GM12878 (cell line): ENCODE results near the gene FBXO3. TPM values are rescaled to one million over a fixed set of nuclear protein-coding genes. Genes with fewer than 3 reads are reported as not detected.
"Not testable (repeated sequence)": the region's sequence is repeated elsewhere in the genome, so short reads cannot be mapped to it uniquely, and the experiment has no call there.

ENCODE experiments used
- ATAC-seq: fragments of 200-7000 bp; cut with Tn5 transposase; 3 replicates; pipeline ENCODE4 v1.9.1; 2020; ENCODE audit warnings: mild to moderate bottlenecking, moderate library complexity
- BruUV-seq: library from RNA; stranded (reverse); fragments of 400-500 nt; replicated peaks from 2 replicates; lab custom pipeline; 2021; lab: Mats Ljungman, UMichigan
- CTCF ChIA-PET: fragments of 300-600 bp; sonication (Branson Sonifier 250); formaldehyde crosslinking; extraction: SDS; loops from one replicate; lab custom pipeline; 2021; ENCODE audit warnings: inconsistent platforms; lab: Yijun Ruan, JAX
- POLR2A ChIA-PET: fragments of 350-600 bp; formaldehyde crosslinking; extraction: SDS; loops from one replicate; lab custom pipeline; 2021; ENCODE audit warnings: inconsistent platforms; lab: Charles Lee
- RAD21 ChIA-PET: fragments of 300-600 bp; sonication (Branson Sonifier 250); formaldehyde crosslinking; loops from one replicate; lab custom pipeline; 2023; ENCODE audit warnings: antibody characterized with exemption; ENCODE audit not compliant: unreplicated experiment; lab: Charles Lee
- SMC1A ChIA-PET: fragments of 300-600 bp; sonication (Branson Sonifier 250); formaldehyde crosslinking; loops from one replicate; lab custom pipeline; 2023; ENCODE audit not compliant: unreplicated experiment, uncharacterized antibody; lab: Charles Lee
- DNase-seq: peaks from one replicate; pipeline ENCODE4 v3.0.0-alpha.2; 2011; ENCODE audit warnings: low read depth, low spot score
- FAIRE-seq: peaks from 3 replicates; lab custom pipeline; 2011; peaks lifted over from hg19 to GRCh38; lab: Jason Lieb, UNC
- H2AFZ ChIP-seq: 2 replicates; pipeline ENCODE4 v1.6.0; 2011; ENCODE audit warnings: low read depth, low read length, control low read depth; ENCODE audit not compliant: control insufficient read depth
- H3K27ac ChIP-seq: 2 replicates; pipeline ENCODE4 v1.5.1; 2011; ENCODE audit warnings: control low read depth; ENCODE audit not compliant: control insufficient read depth, insufficient read depth
- H3K27me3 ChIP-seq, 2 experiments: replicated peaks in 1 of 2; 2 replicates each; pipeline versions ENCODE4 v1.6.0 to v1.6.1; 2011; ENCODE audit warnings: low read length in 1 of 2; ENCODE audit not compliant: control insufficient read depth in 2 of 2, insufficient read depth in 2 of 2
- H3K36me3 ChIP-seq, 2 experiments: 2 replicates each; pipeline ENCODE4 v1.5.1; 2011; ENCODE audit warnings: low read length in 1 of 2; ENCODE audit not compliant: control insufficient read depth in 2 of 2, insufficient read depth in 2 of 2
- H3K4me1 ChIP-seq: 2 replicates; pipeline ENCODE4 v1.6.1; 2011; ENCODE audit warnings: mild to moderate bottlenecking, low read length, moderate library complexity, mixed read lengths; ENCODE audit not compliant: control insufficient read depth, insufficient read depth
- H3K4me2 ChIP-seq: 2 replicates; pipeline ENCODE4 v1.6.0; 2011; ENCODE audit warnings: control low read depth; ENCODE audit not compliant: control insufficient read depth, insufficient read depth
- H3K4me3 ChIP-seq: fragments of 200-600 bp; sonication (generic); 2 replicates; pipeline ENCODE4 v1.5.1; 2016
- H3K79me2 ChIP-seq: 2 replicates; pipeline ENCODE4 v1.6.0; 2011; ENCODE audit warnings: low read length; ENCODE audit not compliant: control insufficient read depth, insufficient read depth
- H3K9ac ChIP-seq: 2 replicates; pipeline ENCODE4 v1.8.0; 2011; ENCODE audit warnings: low read length, control low read depth, mixed read lengths; ENCODE audit not compliant: control insufficient read depth, insufficient read depth
- H3K9me3 ChIP-seq: replicated peaks from 3 replicates; pipeline ENCODE4 v1.5.1; 2011; ENCODE audit warnings: mild to moderate bottlenecking, low read length; ENCODE audit not compliant: control insufficient read depth, insufficient read depth
- H4K20me1 ChIP-seq: 2 replicates; pipeline ENCODE4 v1.6.0; 2011; ENCODE audit not compliant: control insufficient read depth, insufficient read depth
- KAT2A ChIP-seq: conservative IDR thresholded peaks from 2 replicates; pipeline ENCODE4 v1.6.1; 2011; ENCODE audit warnings: low read depth, low read length; ENCODE audit not compliant: control insufficient read depth
- MTA3 ChIP-seq: IDR thresholded peaks from 2 replicates; pipeline ENCODE4 v1.6.1; 2012; ENCODE audit warnings: low read length, inconsistent platforms, borderline replicate concordance
- MYB ChIP-seq: fragments of 150-350 bp; IDR thresholded peaks from 2 replicates; pipeline ENCODE4 v1.6.1; 2014; ENCODE audit warnings: mild to moderate bottlenecking, low read depth, low read length, borderline replicate concordance
- POLR2A ChIP-seq: IDR thresholded peaks from 2 replicates; pipeline ENCODE4 v1.6.1; 2011; ENCODE audit warnings: low read depth, mild to moderate bottlenecking, low read length
- RB1 ChIP-seq: fragments of 450-650 bp; formaldehyde crosslinking; IDR thresholded peaks from 2 replicates; pipeline ENCODE4 v1.6.1; 2017; ENCODE audit warnings: mild to moderate bottlenecking, borderline replicate concordance
- SREBF2 ChIP-seq: IDR thresholded peaks from 2 replicates; pipeline ENCODE4 v1.6.1; 2012; ENCODE audit warnings: mild to moderate bottlenecking, low read length
- WGBS: methylation state at CpG from one replicate; pipeline ENCODE4 v1.1.6; 2016; ENCODE audit warnings: low lambda C conversion rate; ENCODE audit not compliant: insufficient replicate concordance, insufficient coverage; ENCODE audit errors: missing lambda C conversion rate; 5-methylcytosine and 5-hydroxymethylcytosine counted together
- in situ Hi-C: fragments of 300-500 bp; cut with MboI; formaldehyde crosslinking; loops from 9 replicates; pipeline ENCODE4 v1.14.3; 2018; ENCODE audit warnings: mixed read lengths
- intact Hi-C: fragments of 100-400 bp; cut with micrococcal nuclease; formaldehyde crosslinking; loops from one replicate; pipeline ENCODE4 v1.14.2; 2022; ENCODE audit not compliant: unreplicated experiment
- polyA plus RNA-seq, 11 experiments: library from polyadenylated mRNA; depleted of rRNA in 4 of 11; unstranded in 6 of 11; stranded (reverse) in 5 of 11; fragments of >200 nt; fragmentation: Nextera tagmentation in 4 of 11; fragmentation: Illumina TruSeq in 1 of 11; extraction: Ambion mirVana in 4 of 11; extraction: Trizol in 1 of 11; gene quantifications; 1 replicate in 1 of 11; 2 replicates in 10 of 11; pipeline versions ENCODE4 v1.2.1 to v1.2.3, GENCODE V29; 2011 to 2016; ENCODE audit warnings: inconsistent platforms in 2 of 11, missing spikeins in 2 of 11, low read depth in 1 of 11
- total RNA-seq, 4 experiments: library from RNA; depleted of rRNA in 3 of 4; stranded (reverse); fragments of >200 nt in 3 of 4; fragmentation: Illumina TruSeq in 1 of 4; extraction: Trizol in 1 of 4; gene quantifications; 2 replicates each; pipeline versions ENCODE4 v1.2.1 to v1.2.3, GENCODE V29; 2013 to 2021
- TF ChIP-seq, protein P1 (sequence below): fragments of 450-650 bp; formaldehyde crosslinking; IDR thresholded peaks from 2 replicates; pipeline ENCODE4 v1.5.0; 2022; ENCODE audit warnings: mild to moderate bottlenecking, missing genetic modification characterization

FBXO3 gene
- total and polyA plus RNA-seq, 10 of the 15 experiments (the other 5 are each of a cell fraction or from before 2014, with no cell fraction given): 8.9 to 33.4 (median 13.8) TPM

DNA sequence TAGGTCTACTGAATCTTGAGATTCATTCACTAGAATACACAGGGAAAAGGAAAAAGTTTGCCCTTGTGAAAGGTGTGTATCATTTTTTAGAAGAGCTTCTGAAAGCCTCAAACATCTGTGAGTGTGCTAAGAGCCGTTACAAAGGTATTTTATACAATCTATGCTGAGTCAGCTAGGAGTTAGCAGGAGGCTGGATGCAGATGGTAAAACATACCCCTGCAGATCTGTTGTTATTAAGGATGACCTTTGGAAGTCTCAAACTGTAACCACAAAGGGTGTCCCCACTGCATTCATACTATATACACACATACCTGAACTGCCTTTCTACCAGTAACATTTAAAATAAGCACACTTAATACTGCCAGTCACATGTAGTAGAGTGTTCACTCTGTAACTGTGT lies 65.3 kb downstream of the FBXO3 start:
- H3K9me3 ChIP-seq: no peaks in the 10 kb centered on the region
- no TSS peak for BruUV-seq
- in situ Hi-C loops: no loop called here
- no peak for FAIRE-seq
- TF ChIP-seq SREBF2: no peak
- no peak for TF ChIP-seq MYB
- no peak for TF ChIP-seq MTA3
- TF ChIP-seq, protein P1, sequence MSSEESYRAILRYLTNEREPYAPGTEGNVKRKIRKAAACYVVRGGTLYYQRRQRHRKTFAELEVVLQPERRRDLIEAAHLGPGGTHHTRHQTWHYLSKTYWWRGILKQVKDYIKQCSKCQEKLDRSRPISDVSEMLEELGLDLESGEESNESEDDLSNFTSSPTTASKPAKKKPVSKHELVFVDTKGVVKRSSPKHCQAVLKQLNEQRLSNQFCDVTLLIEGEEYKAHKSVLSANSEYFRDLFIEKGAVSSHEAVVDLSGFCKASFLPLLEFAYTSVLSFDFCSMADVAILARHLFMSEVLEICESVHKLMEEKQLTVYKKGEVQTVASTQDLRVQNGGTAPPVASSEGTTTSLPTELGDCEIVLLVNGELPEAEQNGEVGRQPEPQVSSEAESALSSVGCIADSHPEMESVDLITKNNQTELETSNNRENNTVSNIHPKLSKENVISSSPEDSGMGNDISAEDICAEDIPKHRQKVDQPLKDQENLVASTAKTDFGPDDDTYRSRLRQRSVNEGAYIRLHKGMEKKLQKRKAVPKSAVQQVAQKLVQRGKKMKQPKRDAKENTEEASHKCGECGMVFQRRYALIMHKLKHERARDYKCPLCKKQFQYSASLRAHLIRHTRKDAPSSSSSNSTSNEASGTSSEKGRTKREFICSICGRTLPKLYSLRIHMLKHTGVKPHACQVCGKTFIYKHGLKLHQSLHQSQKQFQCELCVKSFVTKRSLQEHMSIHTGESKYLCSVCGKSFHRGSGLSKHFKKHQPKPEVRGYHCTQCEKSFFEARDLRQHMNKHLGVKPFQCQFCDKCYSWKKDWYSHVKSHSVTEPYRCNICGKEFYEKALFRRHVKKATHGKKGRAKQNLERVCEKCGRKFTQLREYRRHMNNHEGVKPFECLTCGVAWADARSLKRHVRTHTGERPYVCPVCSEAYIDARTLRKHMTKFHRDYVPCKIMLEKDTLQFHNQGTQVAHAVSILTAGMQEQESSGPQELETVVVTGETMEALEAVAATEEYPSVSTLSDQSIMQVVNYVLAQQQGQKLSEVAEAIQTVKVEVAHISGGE: no peak
- TF ChIP-seq RB1: no peak
- no peak for TF ChIP-seq KAT2A
- TF ChIP-seq POLR2A: no peak
- TF ChIP-seq, all 136 proteins: peak for 0
- SMC1A ChIA-PET: interaction anchor here (0.6 to 1.3 kb wide), 3 partner anchors 11 to 343 kb away, joined by 3 read pairs; no protein-coding TSS in a partner anchor
- DNase-seq: no peak
- Histone ChIP-seq H3K4me2 (no peak overlapping the region), H4K20me1 (no peaks in the 10 kb centered on the region), H3K27me3 (no peaks in the 10 kb centered on the region), H3K9ac (no peak overlapping the region), H3K4me1 (0 out of 2 replicates have a peak, but pooled peaks cover 4% of the 10 kb centered on the region), H3K4me3 (no peak overlapping the region), H2AFZ (no peak overlapping the region), H3K27ac (no peak overlapping the region), H3K36me3 (peaks cover 13 to 23% of the 10 kb centered on the region in 2 experiments), H3K79me2 (no peaks in the 10 kb centered on the region)
- POLR2A ChIA-PET: no interaction called here
- CTCF ChIA-PET: interaction anchor here (0.7 to 7.1 kb wide), 3 partner anchors 13 to 52 kb away, joined by 4 to 35 read pairs (median 6); no protein-coding TSS in a partner anchor
- RAD21 ChIA-PET: interaction anchor here (0.6 to 1.5 kb wide), 2 partner anchors 33 to 82 kb away, joined by 3 to 8 read pairs; no protein-coding TSS in a partner anchor
- intact Hi-C loops: no loop called here
- WGBS: 92% methylated on average over 1 of the region's 1 CpG
- no peak for ATAC-seq

DNA sequence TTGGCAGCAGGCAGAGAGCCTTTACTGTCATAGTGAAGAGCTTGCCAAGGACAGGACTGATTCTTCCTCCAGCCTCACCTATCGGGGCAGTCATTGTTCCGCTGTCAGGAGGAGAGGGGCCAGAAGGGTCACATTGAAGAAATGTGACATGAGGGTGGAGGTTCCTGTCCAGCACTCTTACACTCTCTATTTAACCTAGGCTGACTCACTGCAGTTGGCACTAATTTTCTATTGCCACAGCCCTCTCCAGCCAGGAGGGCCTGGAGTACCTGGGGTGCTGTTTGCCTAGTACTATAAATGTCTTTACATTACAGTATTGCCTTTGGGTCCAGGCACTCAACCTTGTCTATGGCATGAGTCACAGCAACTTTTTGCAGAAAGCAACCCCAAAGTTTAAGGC lies 66.5 kb downstream of the FBXO3 start:
- H2AFZ ChIP-seq, ATAC-seq, intact Hi-C loops, H3K4me1 ChIP-seq, H3K9ac ChIP-seq, H4K20me1 ChIP-seq, DNase-seq, in situ Hi-C loops, H3K9me3 ChIP-seq, H3K27me3 ChIP-seq, H3K27ac ChIP-seq, H3K4me2 ChIP-seq, FAIRE-seq, BruUV-seq, H3K79me2 ChIP-seq, H3K4me3 ChIP-seq: not testable (repeated sequence)
- RAD21 ChIA-PET: interaction anchor here (1.5 kb wide), 1 partner anchor 35 kb away, joined by 8 read pairs; no protein-coding TSS in a partner anchor
- 100% methylated on average over 1 of the region's 2 CpGs for WGBS
- POLR2A ChIA-PET: interaction anchor here (1.9 kb wide), 1 partner anchor 8 kb away, joined by 4 read pairs; no protein-coding TSS in a partner anchor
- H3K36me3 ChIP-seq: peaks cover 13 to 19% of the 10 kb centered on the region in 2 experiments
- SMC1A ChIA-PET: interaction anchor here (1.2 kb wide), 1 partner anchor 18 kb away, joined by 4 read pairs; no protein-coding TSS in a partner anchor
- CTCF ChIA-PET: interaction anchor here (1.0 to 7.1 kb wide), 3 partner anchors 8 to 35 kb away, joined by 3 to 35 read pairs (median 11); no protein-coding TSS in a partner anchor
